ENCODE data around the gene DISP2.

DNA sequence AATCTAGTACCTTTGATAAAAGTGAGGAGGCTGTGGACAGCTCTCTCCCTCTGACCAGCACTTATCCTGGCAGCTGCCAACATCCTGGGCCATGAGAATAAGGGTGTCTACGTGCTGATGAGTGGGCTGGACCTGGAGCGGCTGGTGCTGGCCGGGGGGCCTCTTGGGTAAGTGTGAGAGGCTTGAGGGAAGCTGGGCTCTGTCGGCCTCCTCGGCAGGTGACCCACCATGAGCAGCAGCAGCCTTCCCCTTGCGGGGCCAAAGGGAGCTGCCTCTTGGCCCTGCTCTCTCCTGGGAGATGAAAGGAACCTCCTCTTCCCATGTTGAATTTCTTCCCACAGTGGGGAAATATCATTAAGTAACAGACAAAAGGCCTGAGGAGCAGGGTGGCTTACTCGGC lies 56.8 kb downstream of the DISP2 start:
- TF ChIP-seq, protein P1, sequence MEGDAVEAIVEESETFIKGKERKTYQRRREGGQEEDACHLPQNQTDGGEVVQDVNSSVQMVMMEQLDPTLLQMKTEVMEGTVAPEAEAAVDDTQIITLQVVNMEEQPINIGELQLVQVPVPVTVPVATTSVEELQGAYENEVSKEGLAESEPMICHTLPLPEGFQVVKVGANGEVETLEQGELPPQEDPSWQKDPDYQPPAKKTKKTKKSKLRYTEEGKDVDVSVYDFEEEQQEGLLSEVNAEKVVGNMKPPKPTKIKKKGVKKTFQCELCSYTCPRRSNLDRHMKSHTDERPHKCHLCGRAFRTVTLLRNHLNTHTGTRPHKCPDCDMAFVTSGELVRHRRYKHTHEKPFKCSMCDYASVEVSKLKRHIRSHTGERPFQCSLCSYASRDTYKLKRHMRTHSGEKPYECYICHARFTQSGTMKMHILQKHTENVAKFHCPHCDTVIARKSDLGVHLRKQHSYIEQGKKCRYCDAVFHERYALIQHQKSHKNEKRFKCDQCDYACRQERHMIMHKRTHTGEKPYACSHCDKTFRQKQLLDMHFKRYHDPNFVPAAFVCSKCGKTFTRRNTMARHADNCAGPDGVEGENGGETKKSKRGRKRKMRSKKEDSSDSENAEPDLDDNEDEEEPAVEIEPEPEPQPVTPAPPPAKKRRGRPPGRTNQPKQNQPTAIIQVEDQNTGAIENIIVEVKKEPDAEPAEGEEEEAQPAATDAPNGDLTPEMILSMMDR (IDR thresholded peaks at IDR 0.05; ENCODE audit: borderline replicate concordance, extremely low read depth, low read length, poor library complexity, severe bottlenecking) = no peak
- no peak for TF ChIP-seq EZH2 (IDR thresholded peaks at IDR 0.05; ENCODE audit: borderline replicate concordance, low read depth, low read length, severe bottlenecking)
